ENCODE measurements around the gene C17orf100. TPM values are rescaled to one million over a fixed set of nuclear protein-coding genes. Genes with fewer than 3 reads are reported as not detected.

C17orf100 gene
- polyA plus RNA-seq = 8.1 TPM
- long read RNA-seq, donor 1, partial matches to known transcripts = 0 of 2 reads
- long read RNA-seq, donor 1, other reads (novel, unspliced or antisense) = 0 of 2 reads
- long read RNA-seq, donor 2, partial matches to known transcripts = 0 of 4 reads
- long read RNA-seq, donor 2, other reads (novel, unspliced or antisense) = 0 of 4 reads
- long read RNA-seq, donor 3 = 0 reads
- long read RNA-seq, donor 4, partial matches to known transcripts = 0 of 2 reads
- long read RNA-seq, donor 4, other reads (novel, unspliced or antisense) = 0 of 2 reads
- long read RNA-seq, donor 5, transcript C17orf100-201 (1 exons, 1,756 nt) = major isoform, 5 of 5 reads
- long read RNA-seq, donor 5, partial matches to known transcripts = 0 of 5 reads
- long read RNA-seq, donor 5, other reads (novel, unspliced or antisense) = 0 of 5 reads
- long read RNA-seq, donor 6, transcript C17orf100-201 (1 exons, 1,756 nt) = major isoform, 12 of 12 reads
- long read RNA-seq, donor 6, partial matches to known transcripts = 0 of 12 reads
- long read RNA-seq, donor 6, other reads (novel, unspliced or antisense) = 0 of 12 reads
- long read RNA-seq, donor 7, partial matches to known transcripts = 0 of 2 reads
- long read RNA-seq, donor 7, other reads (novel, unspliced or antisense) = 0 of 2 reads
- long read RNA-seq, donor 8, transcript C17orf100-201 (1 exons, 1,756 nt) = major isoform, 11 of 11 reads
- long read RNA-seq, donor 8, partial matches to known transcripts = 0 of 11 reads
- long read RNA-seq, donor 8, other reads (novel, unspliced or antisense) = 0 of 11 reads
- long read RNA-seq, donor 9, partial matches to known transcripts = 0 of 2 reads
- long read RNA-seq, donor 9, other reads (novel, unspliced or antisense) = 0 of 2 reads
- long read RNA-seq, donor 10, partial matches to known transcripts = 0 of 2 reads
- long read RNA-seq, donor 10, other reads (novel, unspliced or antisense) = 0 of 2 reads
- long read RNA-seq, donor 11, partial matches to known transcripts = 0 of 3 reads
- long read RNA-seq, donor 11, other reads (novel, unspliced or antisense) = 0 of 3 reads

DNA sequence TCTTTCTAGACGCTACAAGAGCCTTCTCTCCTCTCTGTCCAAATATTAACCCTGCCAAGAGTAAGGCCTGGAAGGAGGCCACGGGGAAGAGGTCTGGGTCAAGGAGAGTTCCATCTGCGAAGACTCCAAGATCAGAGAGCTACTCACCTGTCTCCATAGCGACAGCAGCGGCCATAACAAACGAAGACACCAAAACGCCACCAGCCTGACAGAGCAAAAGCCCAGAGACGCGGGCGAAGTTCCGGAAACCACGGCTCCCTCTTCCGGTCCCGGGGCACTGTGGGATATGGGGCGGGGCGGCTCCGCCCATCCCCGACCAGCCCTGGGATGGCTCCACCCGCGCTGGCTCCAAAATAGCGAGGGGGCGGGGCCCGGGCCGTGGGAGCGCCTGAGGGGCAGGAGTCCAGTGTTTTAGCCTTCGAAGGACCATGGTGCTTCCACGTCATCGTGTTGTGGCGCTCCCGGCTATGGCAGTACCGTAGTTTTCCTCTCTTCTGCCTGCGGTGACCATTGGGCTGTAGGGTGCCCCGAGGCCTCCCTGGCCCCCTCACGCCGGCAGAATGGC is at the start of gene C17orf100, which contains the start of gene MED31:
Gene C17orf100, plus strand, starts transcription at position 409 of the 565 bp plus-strand sequence. Its CDS starts 152 bp downstream, at position 561.
Gene MED31, minus strand, starts transcription at position 252 of the 565 bp plus-strand sequence. Its CDS starts 77 bp downstream, at position 175.
- H3K4me1 ChIP-seq (ENCODE audit: control insufficient read depth, insufficient read depth, low read length) = peaks cover 17% of the 10 kb centered on the region
- peaks cover 11% of the 10 kb centered on the region for H3K36me3 ChIP-seq (ENCODE audit: control insufficient read depth, insufficient read depth, low read length)
- peak; percentile 92 to 94 for DNase-seq
- H3K27ac ChIP-seq (ENCODE audit: low read length) = peak within 1 kb of the TSS; percentile 67
- H3K9me3 ChIP-seq (ENCODE audit: control insufficient read depth, low read depth, low read length) = peaks cover 5% of the 10 kb centered on the region
- H3K4me3 ChIP-seq (ENCODE audit: low read length) = peak within 1 kb of the TSS; percentile 70
- WGBS (ENCODE audit: insufficient coverage, low lambda C conversion rate) = no CpG with 5 or more reads among the region's 35 CpGs
- H3K27me3 ChIP-seq (ENCODE audit: control insufficient read depth, insufficient read depth, low read length) = peaks cover 21% of the 10 kb centered on the region

DNA sequence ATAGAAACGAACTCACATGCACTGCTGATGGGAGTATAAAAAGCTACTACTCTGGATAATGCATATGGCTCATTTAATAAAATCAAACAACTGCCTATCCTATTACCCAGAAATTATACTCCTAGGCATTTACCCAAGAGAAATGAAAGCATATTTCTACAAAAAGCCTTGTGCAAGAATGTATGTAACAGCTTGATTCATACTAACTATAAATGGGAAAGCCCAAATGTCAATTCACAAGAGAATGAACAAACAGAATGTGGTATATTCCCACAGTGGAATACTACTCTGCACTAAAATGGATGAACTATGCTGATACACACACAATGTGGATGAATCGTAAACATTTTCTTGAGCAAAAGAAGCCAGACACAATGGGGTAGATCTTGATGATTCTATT is 49.4 kb upstream of the C17orf100 start:
- H3K4me1 ChIP-seq (ENCODE audit: control insufficient read depth, insufficient read depth, low read length) = no peaks in the 10 kb centered on the region
- no peaks in the 10 kb centered on the region for H3K9me3 ChIP-seq (ENCODE audit: control insufficient read depth, low read depth, low read length)
- H3K27me3 ChIP-seq (ENCODE audit: control insufficient read depth, insufficient read depth, low read length) = no peaks in the 10 kb centered on the region
- peaks cover 62% of the 10 kb centered on the region for H3K36me3 ChIP-seq (ENCODE audit: control insufficient read depth, insufficient read depth, low read length)
- 100% methylated on average over 2 of the region's 2 CpGs for WGBS (ENCODE audit: insufficient coverage, low lambda C conversion rate)
- no peak overlapping the region for H3K27ac ChIP-seq (ENCODE audit: low read length)
- no peak for DNase-seq
- no peak overlapping the region for H3K4me3 ChIP-seq (ENCODE audit: low read length)

DNA sequence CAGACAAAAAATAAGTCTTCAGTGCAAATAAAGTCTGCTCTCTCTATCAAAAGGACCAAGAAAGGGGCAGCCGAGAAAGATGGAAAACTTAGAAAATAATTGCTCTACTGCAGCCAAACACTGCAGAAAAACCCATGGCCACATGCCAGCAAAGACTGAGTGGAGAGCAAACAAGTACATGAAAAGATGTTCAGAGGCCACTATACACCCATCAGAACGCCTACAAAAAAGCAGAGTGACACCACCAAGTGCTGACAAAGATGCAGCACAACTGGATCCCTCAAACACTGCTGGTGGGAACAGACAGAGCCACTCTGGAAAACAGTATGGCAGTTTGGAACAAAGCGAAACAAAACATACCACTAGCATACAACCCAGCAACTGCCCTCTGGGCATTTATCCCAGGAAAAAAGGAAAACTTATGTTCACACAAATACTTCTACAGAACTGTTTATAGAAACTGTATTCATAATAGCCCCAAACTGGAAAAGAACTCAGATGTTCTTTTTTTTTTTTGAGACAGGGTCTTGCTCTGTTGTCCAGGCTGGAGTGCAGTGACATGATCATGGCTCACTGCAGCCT is 47.7 kb upstream of the C17orf100 start:
- no peaks in the 10 kb centered on the region for H3K27me3 ChIP-seq (ENCODE audit: control insufficient read depth, insufficient read depth, low read length)
- DNase-seq = peak in 1 of 2 donors; percentile 12
- peaks cover 72% of the 10 kb centered on the region for H3K36me3 ChIP-seq (ENCODE audit: control insufficient read depth, insufficient read depth, low read length)
- no peaks in the 10 kb centered on the region for H3K4me1 ChIP-seq (ENCODE audit: control insufficient read depth, insufficient read depth, low read length)
- WGBS (ENCODE audit: insufficient coverage, low lambda C conversion rate) = 82% methylated on average over 2 of the region's 3 CpGs
- H3K4me3 ChIP-seq (ENCODE audit: low read length) = no peak overlapping the region
- no peaks in the 10 kb centered on the region for H3K9me3 ChIP-seq (ENCODE audit: control insufficient read depth, low read depth, low read length)
- no peak overlapping the region for H3K27ac ChIP-seq (ENCODE audit: low read length)

DNA sequence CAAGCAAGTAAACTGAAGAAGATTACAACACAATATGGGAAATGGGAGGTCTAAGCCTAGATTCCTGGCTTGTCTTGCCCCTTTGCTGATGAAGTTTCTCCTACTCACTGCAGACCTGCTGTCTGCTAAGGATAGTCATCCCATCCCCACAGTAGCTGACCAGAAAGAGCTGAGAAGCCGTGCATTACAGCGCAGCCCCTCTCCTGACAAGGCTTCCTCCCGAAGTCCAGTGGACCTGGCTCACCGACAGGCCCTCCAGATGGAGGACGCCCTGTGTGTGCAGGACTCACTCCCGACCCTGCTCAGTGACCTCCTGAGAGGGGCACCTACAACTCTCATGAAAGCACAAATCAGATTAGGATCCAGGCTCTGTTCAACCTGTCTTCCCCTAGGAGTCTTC is 46.4 kb upstream of the C17orf100 start:
- Histone ChIP-seq H3K27me3 (ENCODE audit: control insufficient read depth, insufficient read depth, low read length) (no peaks in the 10 kb centered on the region), H3K36me3 (ENCODE audit: control insufficient read depth, insufficient read depth, low read length) (peaks cover 73% of the 10 kb centered on the region), H3K27ac (ENCODE audit: low read length) (no peak overlapping the region), H3K9me3 (ENCODE audit: control insufficient read depth, low read depth, low read length) (no peaks in the 10 kb centered on the region), H3K4me1 (ENCODE audit: control insufficient read depth, insufficient read depth, low read length) (no peaks in the 10 kb centered on the region), H3K4me3 (ENCODE audit: low read length) (no peak overlapping the region)
- WGBS (ENCODE audit: insufficient coverage, low lambda C conversion rate) = no CpG with 5 or more reads among the region's 6 CpGs
- DNase-seq = no peak

DNA sequence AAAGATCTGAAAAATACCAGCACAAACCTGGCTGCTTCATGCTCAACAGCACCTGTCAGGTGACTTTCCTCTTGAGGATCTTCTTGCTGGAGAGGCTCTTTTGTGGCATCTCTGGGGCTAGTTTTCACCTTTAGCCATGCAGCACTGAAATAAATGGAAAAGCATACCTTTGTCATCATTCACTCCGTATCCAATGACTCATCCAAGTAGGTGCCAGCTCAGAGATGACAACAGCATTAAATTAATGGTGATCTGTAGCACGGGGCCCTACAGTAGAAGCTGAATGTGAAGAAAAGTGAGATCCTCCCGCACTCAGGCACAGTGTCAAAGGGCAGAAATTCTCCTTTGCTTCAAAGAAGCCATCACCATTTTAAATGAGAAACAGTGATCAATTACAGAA is 43.2 kb upstream of the C17orf100 start:
- Histone ChIP-seq H3K27me3 (ENCODE audit: control insufficient read depth, insufficient read depth, low read length) (no peaks in the 10 kb centered on the region), H3K4me3 (ENCODE audit: low read length) (no peak overlapping the region), H3K9me3 (ENCODE audit: control insufficient read depth, low read depth, low read length) (no peaks in the 10 kb centered on the region), H3K36me3 (ENCODE audit: control insufficient read depth, insufficient read depth, low read length) (peaks cover 65% of the 10 kb centered on the region), H3K4me1 (ENCODE audit: control insufficient read depth, insufficient read depth, low read length) (no peaks in the 10 kb centered on the region), H3K27ac (ENCODE audit: low read length) (no peak overlapping the region)
- no peak for DNase-seq
- WGBS (ENCODE audit: insufficient coverage, low lambda C conversion rate) = no CpG with 5 or more reads among the region's 3 CpGs

DNA sequence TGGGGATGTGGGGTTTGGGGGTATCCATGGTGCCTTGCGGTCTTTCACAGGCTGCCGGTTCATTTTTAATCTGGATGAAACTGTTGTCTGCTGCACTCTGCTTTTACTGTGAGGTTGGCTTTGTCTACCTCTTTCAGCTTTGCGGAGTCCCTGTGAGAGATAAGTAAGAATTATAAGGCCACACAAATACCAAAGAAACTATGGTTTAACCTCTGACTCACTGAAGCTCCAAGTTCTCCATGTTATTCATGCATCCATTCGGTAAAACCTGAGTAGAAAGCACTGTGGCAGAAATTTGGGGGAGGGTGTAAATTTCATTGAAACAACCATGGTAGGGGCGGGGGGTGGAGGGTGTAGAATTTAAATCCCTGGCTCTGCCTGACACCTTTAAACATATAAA is 41.6 kb upstream of the C17orf100 start:
- Histone ChIP-seq H3K27me3 (ENCODE audit: control insufficient read depth, insufficient read depth, low read length) (no peaks in the 10 kb centered on the region), H3K4me1 (ENCODE audit: control insufficient read depth, insufficient read depth, low read length) (no peaks in the 10 kb centered on the region), H3K27ac (ENCODE audit: low read length) (no peak overlapping the region), H3K9me3 (ENCODE audit: control insufficient read depth, low read depth, low read length) (no peaks in the 10 kb centered on the region), H3K4me3 (ENCODE audit: low read length) (no peak overlapping the region), H3K36me3 (ENCODE audit: control insufficient read depth, insufficient read depth, low read length) (peaks cover 60% of the 10 kb centered on the region)
- no peak for DNase-seq
- no CpG with 5 or more reads among the region's 5 CpGs for WGBS (ENCODE audit: insufficient coverage, low lambda C conversion rate)

DNA sequence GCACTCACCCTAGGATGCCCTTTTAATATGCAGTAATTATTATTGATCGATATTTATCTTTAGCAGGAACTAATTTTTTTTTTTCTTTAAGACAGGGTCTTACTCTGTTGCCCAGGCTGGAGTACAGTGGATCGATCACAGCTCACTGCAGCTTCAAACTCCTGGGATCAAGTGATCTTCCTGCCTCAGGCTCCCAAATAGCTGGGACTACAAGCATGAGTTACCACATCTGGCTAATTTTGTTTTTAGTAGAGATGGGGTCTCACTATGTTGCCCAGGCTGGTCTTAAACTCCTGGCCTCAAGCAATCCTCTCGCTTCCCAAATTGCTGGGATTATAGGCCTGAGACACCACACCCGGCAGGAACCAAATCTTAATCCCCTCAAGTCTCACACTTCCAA is 40.3 kb upstream of the C17orf100 start:
- H3K4me3 ChIP-seq (ENCODE audit: low read length) = no peak overlapping the region
- H3K27ac ChIP-seq (ENCODE audit: low read length) = no peak overlapping the region
- H3K27me3 ChIP-seq (ENCODE audit: control insufficient read depth, insufficient read depth, low read length) = no peaks in the 10 kb centered on the region
- peaks cover 55% of the 10 kb centered on the region for H3K36me3 ChIP-seq (ENCODE audit: control insufficient read depth, insufficient read depth, low read length)
- no peaks in the 10 kb centered on the region for H3K9me3 ChIP-seq (ENCODE audit: control insufficient read depth, low read depth, low read length)
- WGBS (ENCODE audit: insufficient coverage, low lambda C conversion rate) = no CpG with 5 or more reads among the region's 4 CpGs
- no peaks in the 10 kb centered on the region for H3K4me1 ChIP-seq (ENCODE audit: control insufficient read depth, insufficient read depth, low read length)
- DNase-seq = no peak

DNA sequence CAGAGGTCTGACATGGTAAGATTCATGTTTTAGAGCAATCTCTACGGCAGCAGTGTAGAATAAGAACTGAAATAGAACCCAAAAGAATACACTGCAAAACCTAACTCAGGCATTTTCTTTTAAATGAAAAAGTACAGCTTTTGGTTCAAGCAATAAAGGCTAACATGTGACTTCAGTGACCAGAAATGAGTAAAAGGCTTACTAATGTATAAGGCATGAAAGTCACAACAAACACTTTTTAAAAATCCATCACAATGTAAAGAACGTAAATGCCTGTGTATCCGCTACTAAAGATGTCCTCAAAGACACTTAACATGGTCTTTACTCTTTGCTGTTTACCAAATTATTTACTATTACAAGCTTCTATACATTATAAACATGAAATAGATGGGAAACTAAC is 27.6 kb upstream of the C17orf100 start:
- H3K27me3 ChIP-seq (ENCODE audit: control insufficient read depth, insufficient read depth, low read length) = no peaks in the 10 kb centered on the region
- H3K4me1 ChIP-seq (ENCODE audit: control insufficient read depth, insufficient read depth, low read length) = no peaks in the 10 kb centered on the region
- DNase-seq = no peak
- H3K4me3 ChIP-seq (ENCODE audit: low read length) = no peak overlapping the region
- no peak overlapping the region for H3K27ac ChIP-seq (ENCODE audit: low read length)
- no CpG with 5 or more reads among the region's 3 CpGs for WGBS (ENCODE audit: insufficient coverage, low lambda C conversion rate)
- no peaks in the 10 kb centered on the region for H3K9me3 ChIP-seq (ENCODE audit: control insufficient read depth, low read depth, low read length)
- H3K36me3 ChIP-seq (ENCODE audit: control insufficient read depth, insufficient read depth, low read length) = peaks cover 58% of the 10 kb centered on the region

DNA sequence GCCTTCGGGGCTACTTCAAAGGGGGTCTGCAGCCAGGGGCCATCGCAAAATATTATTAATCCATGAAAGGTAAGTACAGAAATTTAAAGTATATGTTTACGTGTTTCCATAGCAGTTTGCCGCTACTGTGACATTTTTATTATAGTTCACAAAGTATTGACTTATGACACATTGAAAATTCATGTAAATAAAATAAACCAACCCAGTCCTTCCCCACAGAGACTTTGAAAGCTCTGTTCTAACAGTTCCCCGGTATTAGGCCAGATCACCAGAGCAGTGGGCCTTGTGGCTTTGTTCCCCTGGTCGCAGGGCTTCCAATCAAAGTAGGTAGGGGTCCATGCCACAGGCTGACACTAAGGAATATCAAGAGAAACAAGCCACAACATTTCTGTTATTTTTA is 24.9 kb upstream of the C17orf100 start:
- H3K27me3 ChIP-seq (ENCODE audit: control insufficient read depth, insufficient read depth, low read length) = no peaks in the 10 kb centered on the region
- WGBS (ENCODE audit: insufficient coverage, low lambda C conversion rate) = no CpG with 5 or more reads among the region's 6 CpGs
- DNase-seq = no peak
- H3K4me3 ChIP-seq (ENCODE audit: low read length) = no peak overlapping the region
- peaks cover 50% of the 10 kb centered on the region for H3K36me3 ChIP-seq (ENCODE audit: control insufficient read depth, insufficient read depth, low read length)
- no peaks in the 10 kb centered on the region for H3K9me3 ChIP-seq (ENCODE audit: control insufficient read depth, low read depth, low read length)
- H3K4me1 ChIP-seq (ENCODE audit: control insufficient read depth, insufficient read depth, low read length) = no peaks in the 10 kb centered on the region
- H3K27ac ChIP-seq (ENCODE audit: low read length) = no peak overlapping the region

DNA sequence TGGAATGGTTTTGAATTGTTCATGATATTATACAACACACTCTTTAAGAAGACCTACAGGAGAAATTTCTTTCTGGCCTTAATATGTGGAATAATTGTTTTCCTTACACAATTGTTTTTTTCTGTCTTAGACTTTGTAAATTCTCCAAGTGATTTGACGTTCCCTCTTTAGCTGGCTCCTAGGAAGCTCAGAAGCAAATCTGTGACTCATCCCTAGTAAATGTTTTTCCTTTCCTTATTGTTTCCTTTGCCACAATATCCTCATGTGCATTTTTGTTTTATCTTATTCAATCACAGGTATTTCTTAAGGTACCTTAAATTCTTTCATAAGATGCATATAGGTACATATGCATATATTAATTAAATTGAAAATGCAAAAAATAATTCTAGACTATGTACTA is 24.5 kb upstream of the C17orf100 start:
- H3K4me3 ChIP-seq (ENCODE audit: low read length) = no peak overlapping the region
- DNase-seq = no peak
- 100% methylated on average over 1 of the region's 1 CpG for WGBS (ENCODE audit: insufficient coverage, low lambda C conversion rate)
- no peak overlapping the region for H3K27ac ChIP-seq (ENCODE audit: low read length)
- peaks cover 50% of the 10 kb centered on the region for H3K36me3 ChIP-seq (ENCODE audit: control insufficient read depth, insufficient read depth, low read length)
- H3K9me3 ChIP-seq (ENCODE audit: control insufficient read depth, low read depth, low read length) = no peaks in the 10 kb centered on the region
- no peaks in the 10 kb centered on the region for H3K27me3 ChIP-seq (ENCODE audit: control insufficient read depth, insufficient read depth, low read length)
- no peaks in the 10 kb centered on the region for H3K4me1 ChIP-seq (ENCODE audit: control insufficient read depth, insufficient read depth, low read length)
